HG02938 (cell line): Measurements from ENCODE around the gene MIB1.

ENCODE experiments used
- ATAC-seq: cut with Tn5 transposase; IDR thresholded peaks from one replicate; pipeline ENCODE4 v1.9.1; 2021; ENCODE audit warnings: mild to moderate bottlenecking, moderate library complexity; ENCODE audit not compliant: unreplicated experiment

The MIB1 gene

GRCh38 chr18:21808185-21808584 lies 67.6 kb downstream of the MIB1 start:
- no peak for ATAC-seq

- ATAC-seq: no peak
Observed at GRCh38 chr18:21809725-21810124, 69.1 kb downstream of the MIB1 start.

DNA sequence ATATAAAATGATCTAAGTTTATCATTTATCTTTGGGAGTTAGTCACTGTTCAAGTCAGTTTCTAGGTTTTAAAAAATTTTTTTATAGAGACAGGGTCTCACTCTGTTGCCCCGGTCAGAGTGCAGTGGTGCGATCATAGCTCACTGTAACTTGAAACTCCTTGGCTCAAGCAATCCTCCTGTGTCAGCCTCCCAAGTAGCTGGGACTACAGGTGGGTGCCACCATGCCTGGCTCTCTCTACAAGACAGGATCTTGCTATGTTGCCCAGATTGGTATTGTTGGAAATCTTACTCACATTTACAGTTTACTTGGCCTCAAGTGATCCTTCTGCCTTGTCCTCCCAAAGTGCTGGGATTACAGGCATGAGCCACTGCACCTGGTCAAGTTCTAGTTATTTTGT lies 74.5 kb downstream of the MIB1 start:
- no peak for ATAC-seq

DNA sequence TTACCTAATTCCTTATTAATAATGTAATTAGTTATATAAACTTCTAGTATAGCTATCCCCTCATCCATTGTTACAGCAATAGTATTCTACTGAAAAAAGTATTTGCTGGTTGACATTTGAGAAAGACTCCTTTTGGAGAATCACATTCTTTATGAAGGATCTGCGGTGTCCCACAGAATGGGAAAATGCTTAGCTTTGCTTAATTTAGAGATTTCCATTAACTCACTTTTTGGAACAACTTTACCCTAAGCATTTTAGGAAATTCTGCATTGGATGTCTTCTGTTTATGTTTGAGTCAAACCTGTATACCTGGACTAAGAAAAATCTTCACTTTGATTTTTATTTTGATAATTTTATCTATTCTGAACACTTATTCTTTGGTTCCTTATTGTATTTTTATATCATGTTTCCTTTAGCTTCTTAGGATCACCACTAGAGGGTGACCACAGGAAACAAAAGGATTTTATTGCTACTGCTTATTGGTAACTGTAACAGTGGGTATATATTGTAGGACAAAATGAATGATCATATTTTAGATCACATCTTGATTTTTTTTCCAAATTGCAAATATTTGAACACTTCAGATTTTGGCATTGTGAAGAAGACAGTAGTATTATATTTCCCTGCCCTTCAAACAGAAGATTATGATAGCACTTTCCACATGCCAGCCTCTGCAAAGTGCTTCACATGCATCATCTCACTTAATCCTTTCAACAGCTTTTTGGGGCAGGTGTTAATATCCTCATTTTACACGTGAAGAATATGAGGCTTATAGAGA lies 79.6 kb downstream of the MIB1 start:
- ATAC-seq: no peak

GRCh38 chr18:21820811-21821143 lies 80.2 kb downstream of the MIB1 start:
- ATAC-seq: no peak

DNA sequence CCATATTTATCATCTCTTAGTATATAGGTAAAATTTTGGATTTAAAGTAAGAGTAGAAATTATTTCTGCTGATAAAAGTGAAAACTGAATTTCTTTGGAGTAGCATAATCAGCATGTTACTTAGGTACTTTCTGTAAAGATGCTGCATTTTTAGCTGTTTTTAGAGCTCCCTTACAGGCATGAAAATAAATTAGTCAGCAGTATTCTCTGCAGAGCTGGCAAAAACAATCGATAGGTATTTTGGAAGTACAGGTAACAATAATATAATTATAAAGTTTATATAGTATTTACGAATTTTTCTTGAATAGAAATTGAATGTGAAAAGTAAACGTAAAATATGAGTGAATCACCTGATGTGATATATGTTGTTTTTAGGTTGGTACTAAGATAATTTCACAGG lies 83.3 kb downstream of the MIB1 start:
- ATAC-seq: no peak

- no peak for ATAC-seq
Observed at GRCh38 chr18:21826196-21826595, 85.6 kb downstream of the MIB1 start.

GRCh38 chr18:21826641-21827302 lies 86.2 kb downstream of the MIB1 start:
- peak; percentile 51 for ATAC-seq

GRCh38 chr18:21830532-21830931 lies 89.9 kb downstream of the MIB1 start:
- no peak for ATAC-seq

DNA sequence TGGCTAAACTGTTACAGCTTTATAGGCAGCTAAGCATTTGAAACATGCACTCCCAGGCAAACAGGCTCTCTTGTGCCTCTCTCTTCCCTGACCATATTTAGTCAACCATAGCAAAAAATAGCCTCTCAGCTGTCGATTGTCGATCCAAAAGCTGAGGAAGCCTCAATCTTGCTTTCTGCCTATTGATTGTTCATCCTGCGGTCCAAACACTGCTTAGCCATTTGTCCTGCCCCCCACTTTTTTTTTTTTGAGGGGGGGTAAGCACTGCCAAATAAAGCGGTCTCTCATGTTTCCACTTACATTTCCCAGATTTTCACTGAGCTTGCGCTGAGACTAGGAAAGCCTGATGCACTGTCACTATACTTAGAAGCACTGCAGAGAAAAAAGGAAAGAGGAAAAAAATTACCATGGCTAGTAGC lies 90.8 kb downstream of the MIB1 start:
- ATAC-seq: no peak

- no peak for ATAC-seq
Observed at GRCh38 chr18:21833604-21834298, 93.2 kb downstream of the MIB1 start.

DNA sequence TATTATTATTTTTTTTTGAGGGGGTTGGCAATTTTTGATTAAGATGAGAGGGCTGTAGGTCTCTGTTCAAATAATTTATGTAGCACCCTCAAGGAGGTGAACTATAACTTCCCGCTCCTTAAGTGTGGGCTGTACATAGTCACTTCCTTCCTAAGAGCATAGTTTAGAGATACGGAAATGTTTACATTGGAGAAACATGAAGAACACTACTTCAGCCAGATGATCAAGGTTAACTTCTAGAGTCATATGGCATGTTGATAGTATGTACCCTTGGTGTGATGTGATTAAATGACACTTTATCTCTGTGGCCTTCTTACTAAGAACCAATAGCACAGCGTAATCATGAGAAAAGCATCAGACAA lies 93.7 kb downstream of the MIB1 start:
- no peak for ATAC-seq

- no peak for ATAC-seq
Observed at GRCh38 chr18:21841570-21841969, 101.0 kb downstream of the MIB1 start.

GRCh38 chr18:21843341-21843740 lies 102.7 kb downstream of the MIB1 start:
- ATAC-seq: no peak

DNA sequence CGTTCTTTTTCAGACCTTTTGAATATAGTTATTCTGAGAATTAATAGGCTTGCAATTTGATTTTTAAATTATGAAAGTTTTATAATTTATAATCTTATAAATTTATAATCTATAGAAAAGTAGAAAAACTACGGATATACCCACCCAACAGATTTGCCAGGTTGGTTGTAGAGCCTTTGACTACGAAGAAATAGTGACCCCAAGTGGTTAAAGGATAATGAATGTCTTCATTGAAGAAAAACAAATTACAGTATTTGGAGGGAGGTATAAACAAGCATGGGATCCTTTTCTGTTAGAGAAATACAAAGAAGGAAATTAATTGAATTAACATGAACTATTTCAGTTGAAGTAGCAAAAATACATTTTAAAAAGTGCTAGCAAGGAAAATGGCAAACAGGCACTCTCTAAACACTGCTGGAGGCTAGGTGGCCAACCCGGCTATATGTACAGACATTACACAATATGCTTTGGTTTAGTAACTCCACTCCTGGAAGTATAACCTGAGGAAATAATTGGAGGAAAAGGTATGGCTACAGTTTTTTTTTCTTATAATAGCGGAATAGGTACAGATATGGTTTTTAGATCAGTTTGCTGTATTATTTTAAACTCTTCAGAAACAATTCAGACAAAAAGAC lies 110.9 kb downstream of the MIB1 start:
- ATAC-seq: no peak

DNA sequence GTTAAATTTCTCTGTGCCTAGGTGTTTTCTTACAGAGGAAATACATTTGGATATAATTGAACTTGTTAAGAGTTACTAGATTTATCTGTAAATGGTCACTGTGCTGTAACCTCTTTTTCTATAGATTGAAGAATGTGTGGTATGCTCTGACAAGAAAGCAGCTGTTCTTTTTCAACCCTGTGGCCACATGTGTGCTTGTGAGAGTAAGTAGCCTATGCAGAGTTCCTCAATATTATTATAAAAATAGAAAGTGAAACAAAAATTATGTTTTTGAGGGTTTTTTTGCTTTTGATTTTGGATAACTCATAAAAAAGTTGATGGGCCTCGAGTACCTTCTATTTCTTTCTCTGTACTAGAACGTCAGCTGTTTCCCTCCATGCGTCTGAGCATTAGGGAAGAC lies 112.4 kb downstream of the MIB1 start:
- ATAC-seq: peak; percentile 94

DNA sequence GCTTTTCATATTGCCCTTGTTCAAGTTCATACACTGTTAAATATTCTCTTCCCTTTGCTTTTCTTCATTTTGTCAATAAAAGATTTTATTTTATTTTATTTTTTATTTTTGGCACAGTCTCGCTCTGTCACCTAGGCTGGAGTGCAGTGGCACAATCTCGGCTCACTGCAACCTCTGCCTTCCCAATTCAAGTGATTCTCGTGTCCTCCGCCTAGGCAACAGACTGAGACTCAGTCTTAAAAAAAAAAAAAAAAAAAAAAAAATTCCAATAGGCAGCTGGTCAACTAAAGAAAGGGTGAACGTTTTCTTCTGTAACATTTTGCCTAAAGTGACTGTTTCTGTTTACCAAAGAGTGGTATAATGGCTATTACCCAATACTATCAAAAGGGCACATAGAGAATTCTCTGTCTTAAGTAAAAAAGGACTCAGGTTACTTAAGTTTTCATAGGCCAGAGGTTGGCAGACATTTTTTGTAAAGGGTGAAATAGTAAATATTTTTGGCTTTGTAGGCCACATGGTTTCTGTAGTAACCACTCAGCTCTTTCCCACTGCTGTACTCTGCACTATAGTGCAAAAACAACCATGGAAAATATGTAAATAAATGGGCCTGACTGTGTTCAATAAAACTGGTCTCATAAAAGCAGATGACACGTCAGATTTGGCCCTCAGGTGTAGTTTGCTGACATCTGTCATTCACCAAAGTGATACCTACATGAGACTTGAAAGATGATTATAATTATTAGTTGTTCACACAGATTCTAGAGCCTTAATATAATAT lies 113.4 kb downstream of the MIB1 start:
- no peak for ATAC-seq

DNA sequence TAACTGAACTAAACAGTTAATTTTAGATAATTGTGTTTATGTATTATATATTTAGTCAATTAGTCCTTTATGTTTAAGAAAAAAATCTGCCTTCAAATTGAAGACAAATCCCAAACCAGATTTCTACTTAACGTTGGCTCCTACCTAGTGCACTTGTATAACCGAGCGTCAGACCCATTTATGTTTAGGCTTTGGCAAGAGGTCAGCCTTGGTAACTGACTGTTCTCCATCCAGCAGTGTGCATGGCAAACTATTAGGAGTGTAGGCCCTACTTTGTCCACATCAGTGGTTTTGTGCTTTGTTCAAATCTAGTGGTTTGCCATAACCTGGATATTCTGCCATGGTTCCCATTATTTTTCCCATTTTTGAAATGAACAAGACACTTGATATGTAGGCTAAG lies 114.8 kb downstream of the MIB1 start:
- no peak for ATAC-seq

DNA sequence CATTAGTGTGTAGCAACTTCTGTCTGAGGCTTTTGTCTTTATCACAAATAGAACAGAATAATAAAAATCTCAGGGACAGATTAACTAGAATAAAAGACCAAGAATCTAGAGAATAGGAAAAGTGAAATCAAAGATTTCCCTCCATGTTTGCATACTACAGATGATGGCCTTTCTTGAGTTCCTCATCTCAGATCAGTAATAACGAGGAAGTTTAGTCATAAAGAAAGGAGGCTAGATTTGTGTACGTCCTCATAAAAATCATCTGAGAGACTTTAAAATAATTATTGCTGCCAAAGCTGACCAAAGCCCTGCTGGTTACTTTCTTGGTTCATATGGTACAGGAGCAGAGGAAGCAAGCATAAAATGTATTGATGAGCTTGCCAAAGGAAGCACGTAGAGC lies 117.3 kb downstream of the MIB1 start:
- ATAC-seq: no peak

GRCh38 chr18:21858544-21858943 lies 118.0 kb downstream of the MIB1 start:
- ATAC-seq: no peak

DNA sequence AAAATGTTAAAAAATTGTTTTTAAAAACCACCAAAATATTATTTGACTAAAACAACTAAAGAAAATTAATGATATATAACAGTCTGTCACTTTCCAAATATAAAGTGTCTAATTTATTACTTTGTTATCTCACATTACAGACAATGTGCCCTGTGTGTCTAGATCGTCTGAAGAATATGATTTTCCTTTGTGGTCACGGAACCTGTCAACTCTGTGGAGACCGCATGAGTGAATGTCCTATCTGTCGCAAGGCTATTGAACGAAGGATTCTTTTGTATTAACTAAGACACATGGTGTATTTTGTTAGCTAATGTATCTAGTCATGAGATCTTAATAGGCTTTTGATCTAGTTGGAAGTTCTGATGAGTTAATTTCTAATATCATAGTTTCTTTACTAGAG lies 123.8 kb downstream of the MIB1 start:
- no peak for ATAC-seq
